Stimulated activated effector memory CD8-positive, alpha-beta T cell treated with anti-CD3 and anti-CD28 coated beads, Interleukin-12 subunit alpha, Interleukin-12 subunit beta, amount 100 ng/mL, for 72 hours (primary cell): ENCODE data around the gene BHLHA9.
"Not testable (repeated sequence)": the region's sequence is repeated elsewhere in the genome, so short reads cannot be mapped to it uniquely, and the experiment has no call there.

Experiments used
- ATAC-seq: fragments of 150-1000 bp; cut with Tn5 transposase; 2 replicates; pipeline ENCODE4 v1.10.0; 2021
- DNase-seq, 2 donors: peaks; one replicate each; pipeline ENCODE4 v3.0.0; 2021 to 2022; ENCODE audit warnings: low spot score in 2 of 2
- H3K27ac Mint-ChIP-seq: one replicate; pipeline ENCODE4 v1.8.0; 2022; ENCODE audit warnings: mild to moderate bottlenecking, mixed read lengths
- H3K36me3 Mint-ChIP-seq: one replicate; pipeline ENCODE4 v1.8.0; 2022; ENCODE audit warnings: mild to moderate bottlenecking, mixed read lengths
- H3K4me1 Mint-ChIP-seq: one replicate; pipeline ENCODE4 v1.8.0; 2022; ENCODE audit warnings: mixed read lengths
- H3K4me3 Mint-ChIP-seq: one replicate; pipeline ENCODE4 v1.8.0; 2022; ENCODE audit warnings: mild to moderate bottlenecking, mixed read lengths
- H3K9me3 Mint-ChIP-seq: one replicate; pipeline ENCODE4 v1.8.0; 2022; ENCODE audit warnings: mixed read lengths

BHLHA9 gene

GRCh38 chr17:1237471-1237870 lies 32.8 kb upstream of the BHLHA9 start:
- Mint-ChIP-seq H3K4me1 (peaks cover 10% of the 10 kb centered on the region), H3K4me3 (no peak overlapping the region), H3K36me3 (no peaks in the 10 kb centered on the region), H3K27ac (no peak overlapping the region), H3K9me3 (no peaks in the 10 kb centered on the region)
- DNase-seq = no peak
- ATAC-seq = no peak

DNA sequence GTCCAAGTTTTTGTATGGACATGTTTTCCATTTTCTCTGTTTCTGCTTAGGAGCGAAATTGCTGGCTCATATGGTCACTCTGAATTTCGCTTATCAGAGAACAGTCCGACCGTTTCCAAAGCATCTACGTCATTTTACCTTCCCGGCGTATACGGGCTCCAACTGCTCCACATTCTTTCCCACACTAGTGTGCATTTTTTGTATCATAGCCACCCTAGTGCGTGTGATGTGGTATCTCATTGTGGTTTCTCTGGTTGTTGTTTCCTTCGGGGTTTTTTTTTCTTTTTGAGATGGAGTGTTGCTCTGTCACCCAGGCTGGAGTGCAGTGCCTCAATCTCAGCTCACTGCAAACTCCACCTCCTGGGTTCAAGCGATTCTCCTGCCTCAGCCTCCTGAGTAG lies 31.0 kb upstream of the BHLHA9 start:
- DNase-seq = no peak
- Mint-ChIP-seq H3K36me3 (no peaks in the 10 kb centered on the region), H3K27ac (no peak overlapping the region), H3K9me3 (no peaks in the 10 kb centered on the region), H3K4me3 (no peak overlapping the region), H3K4me1 (peaks cover 10% of the 10 kb centered on the region)
- no peak for ATAC-seq

GRCh38 chr17:1240426-1240825 lies 29.8 kb upstream of the BHLHA9 start:
- not testable (repeated sequence) for ATAC-seq, H3K36me3 Mint-ChIP-seq, H3K9me3 Mint-ChIP-seq, H3K4me1 Mint-ChIP-seq, DNase-seq, H3K27ac Mint-ChIP-seq, H3K4me3 Mint-ChIP-seq

DNA sequence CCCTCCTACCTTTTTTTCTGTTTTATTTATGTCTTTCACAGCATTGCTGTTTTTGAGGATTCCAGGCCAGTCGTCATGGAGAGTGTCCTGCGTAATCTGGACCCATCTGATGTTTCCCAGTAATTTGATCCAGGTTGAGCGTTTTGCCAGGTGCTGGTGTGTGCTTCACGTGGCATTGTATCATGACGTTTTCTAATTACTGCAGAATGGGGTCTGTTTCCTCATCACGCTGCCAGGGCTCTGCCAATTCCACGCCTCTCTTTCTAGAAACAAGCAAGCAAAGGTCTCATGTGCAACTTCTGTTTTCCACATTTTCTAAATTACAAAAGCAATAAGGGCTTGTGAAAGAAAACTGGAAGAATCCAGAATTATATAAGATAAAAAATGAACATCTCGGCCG lies 28.3 kb upstream of the BHLHA9 start:
- no peak for DNase-seq
- Mint-ChIP-seq H3K4me1 (peaks cover 10% of the 10 kb centered on the region), H3K36me3 (no peaks in the 10 kb centered on the region), H3K27ac (no peak overlapping the region), H3K9me3 (no peaks in the 10 kb centered on the region), H3K4me3 (no peak overlapping the region)
- ATAC-seq = no peak

DNA sequence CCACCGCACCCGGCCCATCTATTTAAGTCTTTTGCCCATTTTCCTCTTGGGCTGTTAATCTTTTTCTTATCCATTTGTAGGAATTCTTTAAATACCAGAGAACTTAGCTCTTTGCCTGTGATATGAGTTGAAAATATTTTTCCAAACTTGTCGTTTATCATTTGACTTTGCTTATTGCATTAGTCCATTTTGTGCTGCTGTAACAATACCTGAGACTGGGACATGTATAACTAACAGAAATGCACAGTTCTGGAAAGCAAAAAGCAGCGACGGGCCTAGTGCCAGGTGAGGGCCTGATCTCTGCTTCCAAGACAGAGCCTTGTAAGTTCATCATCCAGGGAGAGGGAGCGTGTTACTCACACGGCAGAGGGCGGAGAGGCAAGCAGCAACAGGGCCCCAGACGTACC lies 25.6 kb upstream of the BHLHA9 start:
- H3K4me1 Mint-ChIP-seq = peaks cover 10% of the 10 kb centered on the region
- no peak for DNase-seq
- ATAC-seq = no peak
- H3K9me3 Mint-ChIP-seq = no peaks in the 10 kb centered on the region
- H3K27ac Mint-ChIP-seq = peak overlapping the region; percentile 40
- H3K4me3 Mint-ChIP-seq = no peak overlapping the region
- H3K36me3 Mint-ChIP-seq = no peaks in the 10 kb centered on the region

- Mint-ChIP-seq H3K9me3 (no peaks in the 10 kb centered on the region), H3K27ac (no peak overlapping the region), H3K4me3 (no peak overlapping the region), H3K36me3 (no peaks in the 10 kb centered on the region), H3K4me1 (peaks cover 13% of the 10 kb centered on the region)
- ATAC-seq = no peak
- DNase-seq = no peak
These were observed 18.2 kb upstream of the BHLHA9 start for GRCh38 chr17:1251866-1252608.

GRCh38 chr17:1255041-1255440 lies 15.2 kb upstream of the BHLHA9 start:
- peaks cover 30% of the 10 kb centered on the region for H3K4me1 Mint-ChIP-seq
- H3K4me3 Mint-ChIP-seq = no peak overlapping the region
- H3K9me3 Mint-ChIP-seq = no peaks in the 10 kb centered on the region
- no peak for DNase-seq
- ATAC-seq = no peak
- H3K27ac Mint-ChIP-seq = no peak overlapping the region
- no peaks in the 10 kb centered on the region for H3K36me3 Mint-ChIP-seq

GRCh38 chr17:1256699-1257098 lies 13.5 kb upstream of the BHLHA9 start:
- H3K4me3 Mint-ChIP-seq = peak overlapping the region; percentile 24
- H3K36me3 Mint-ChIP-seq = no peaks in the 10 kb centered on the region
- H3K27ac Mint-ChIP-seq = peak overlapping the region; percentile 56
- H3K4me1 Mint-ChIP-seq = peaks cover 30% of the 10 kb centered on the region
- ATAC-seq (no peak), DNase-seq (no peak)
- no peaks in the 10 kb centered on the region for H3K9me3 Mint-ChIP-seq

GRCh38 chr17:1260086-1260769 lies 10.0 kb upstream of the BHLHA9 start:
- ATAC-seq = no peak
- no peaks in the 10 kb centered on the region for H3K9me3 Mint-ChIP-seq
- peak overlapping the region; percentile 81 for H3K4me3 Mint-ChIP-seq
- peaks cover 24% of the 10 kb centered on the region for H3K4me1 Mint-ChIP-seq
- DNase-seq = no peak
- H3K36me3 Mint-ChIP-seq = no peaks in the 10 kb centered on the region
- no peak overlapping the region for H3K27ac Mint-ChIP-seq

DNA sequence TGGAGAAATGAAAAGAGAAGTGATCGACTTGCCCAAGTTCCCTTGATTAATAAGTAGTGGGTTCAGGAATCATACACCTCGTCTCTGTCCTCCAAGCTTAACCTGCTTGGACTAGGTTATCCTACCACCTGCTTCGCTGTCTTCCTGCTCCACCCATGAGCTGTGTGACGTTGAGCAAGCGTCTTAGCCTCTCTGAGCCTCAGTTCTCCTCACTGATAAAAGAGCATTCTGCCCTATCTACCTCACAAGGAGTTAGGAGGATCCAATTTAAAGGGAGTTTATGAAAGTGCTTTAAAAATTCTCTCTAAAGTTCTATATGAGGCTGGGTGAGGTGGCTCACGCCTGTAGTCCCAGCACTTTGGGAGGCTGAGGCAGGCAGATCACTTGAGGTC lies 9.5 kb upstream of the BHLHA9 start:
- ATAC-seq (no peak), DNase-seq (no peak)
- H3K27ac Mint-ChIP-seq = no peak overlapping the region
- peak overlapping the region; percentile 81 for H3K4me3 Mint-ChIP-seq
- no peaks in the 10 kb centered on the region for H3K36me3 Mint-ChIP-seq
- H3K9me3 Mint-ChIP-seq = no peaks in the 10 kb centered on the region
- peaks cover 24% of the 10 kb centered on the region for H3K4me1 Mint-ChIP-seq

GRCh38 chr17:1264196-1264595 lies 6.0 kb upstream of the BHLHA9 start:
- H3K9me3 Mint-ChIP-seq = no peaks in the 10 kb centered on the region
- no peak for DNase-seq
- no peaks in the 10 kb centered on the region for H3K36me3 Mint-ChIP-seq
- H3K4me3 Mint-ChIP-seq = no peak overlapping the region
- H3K4me1 Mint-ChIP-seq = peaks cover 14% of the 10 kb centered on the region
- H3K27ac Mint-ChIP-seq = peak overlapping the region; percentile 6
- no peak for ATAC-seq

DNA sequence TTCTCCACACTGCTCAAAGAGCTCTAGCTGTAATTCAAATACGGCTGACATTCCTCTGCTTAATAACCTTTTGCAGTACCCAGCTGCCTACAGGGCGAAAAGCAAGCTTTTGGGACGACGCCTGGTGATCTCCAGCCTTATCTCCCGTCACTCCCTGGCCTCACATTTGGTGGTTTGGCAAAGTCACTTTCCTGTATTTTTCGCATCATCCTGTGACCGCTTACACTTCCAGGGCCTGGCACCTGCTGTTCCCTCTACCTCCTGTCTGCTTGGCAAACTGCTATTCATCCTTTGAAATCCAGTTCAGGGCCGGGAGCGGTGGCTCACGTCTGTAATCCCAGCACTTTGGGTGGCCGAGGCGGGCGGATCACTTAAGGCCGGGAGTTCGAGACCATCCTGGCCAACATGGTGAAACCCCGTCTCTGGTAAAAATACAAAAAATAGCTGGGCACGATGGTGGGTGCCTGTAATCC lies 2.7 kb upstream of the BHLHA9 start:
- Mint-ChIP-seq H3K9me3 (no peaks in the 10 kb centered on the region), H3K36me3 (no peaks in the 10 kb centered on the region), H3K4me1 (peaks cover 9% of the 10 kb centered on the region), H3K4me3 (peak overlapping the region; percentile 93), H3K27ac (peak overlapping the region; percentile 60)
- DNase-seq (no peak), ATAC-seq (no peak)

DNA sequence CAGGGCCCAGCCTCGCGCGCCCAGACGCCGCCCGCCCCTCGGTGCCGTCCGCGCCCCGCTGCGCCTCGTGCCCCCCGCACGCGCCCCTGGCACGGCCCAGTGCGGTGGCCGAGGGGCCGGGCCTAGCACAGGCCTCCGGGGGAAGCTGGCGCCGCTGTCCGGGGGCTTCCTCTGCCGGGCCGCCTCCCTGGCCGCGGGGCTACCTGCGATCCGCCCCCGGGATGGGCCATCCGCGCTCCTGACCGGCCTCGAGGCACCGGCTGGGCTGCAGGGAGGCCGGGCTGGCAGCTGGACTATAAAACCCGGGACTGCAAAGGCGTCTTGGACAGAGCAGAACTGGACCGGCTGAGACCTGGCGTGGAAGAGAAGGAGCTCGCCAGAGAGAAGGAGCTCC lies 783 bp downstream of the BHLHA9 start:
- DNase-seq = no peak
- H3K36me3 Mint-ChIP-seq = no peaks in the 10 kb centered on the region
- peaks cover 21% of the 10 kb centered on the region for H3K4me1 Mint-ChIP-seq
- H3K27ac Mint-ChIP-seq = no peak overlapping the region
- ATAC-seq = no peak
- H3K9me3 Mint-ChIP-seq = no peaks in the 10 kb centered on the region
- H3K4me3 Mint-ChIP-seq = no peak overlapping the region

DNA sequence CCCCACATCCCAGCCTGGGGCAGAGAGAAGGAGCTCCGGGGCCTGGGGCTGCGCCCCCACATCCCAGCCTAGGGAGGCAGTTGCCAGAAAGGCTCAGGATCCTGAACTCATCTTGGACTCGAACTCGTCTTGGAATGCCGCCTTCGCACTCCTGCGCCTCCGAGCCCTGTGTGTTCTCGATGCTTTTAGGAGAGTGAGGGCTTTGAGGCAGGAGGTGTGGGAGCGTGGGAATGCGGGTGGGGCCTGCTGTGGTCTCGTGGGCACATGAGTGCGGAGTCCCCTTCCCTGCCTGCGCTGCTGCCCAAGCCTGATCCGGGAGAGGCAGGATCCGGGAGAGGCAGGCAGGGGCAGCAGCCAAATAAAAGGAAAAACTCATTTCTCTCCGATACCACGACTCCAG lies 1.2 kb downstream of the BHLHA9 start:
- H3K4me1 Mint-ChIP-seq = peaks cover 24% of the 10 kb centered on the region
- H3K27ac Mint-ChIP-seq = no peak overlapping the region
- H3K9me3 Mint-ChIP-seq = no peaks in the 10 kb centered on the region
- ATAC-seq (no peak), DNase-seq (no peak)
- H3K36me3 Mint-ChIP-seq = no peaks in the 10 kb centered on the region
- H3K4me3 Mint-ChIP-seq = no peak overlapping the region

DNA sequence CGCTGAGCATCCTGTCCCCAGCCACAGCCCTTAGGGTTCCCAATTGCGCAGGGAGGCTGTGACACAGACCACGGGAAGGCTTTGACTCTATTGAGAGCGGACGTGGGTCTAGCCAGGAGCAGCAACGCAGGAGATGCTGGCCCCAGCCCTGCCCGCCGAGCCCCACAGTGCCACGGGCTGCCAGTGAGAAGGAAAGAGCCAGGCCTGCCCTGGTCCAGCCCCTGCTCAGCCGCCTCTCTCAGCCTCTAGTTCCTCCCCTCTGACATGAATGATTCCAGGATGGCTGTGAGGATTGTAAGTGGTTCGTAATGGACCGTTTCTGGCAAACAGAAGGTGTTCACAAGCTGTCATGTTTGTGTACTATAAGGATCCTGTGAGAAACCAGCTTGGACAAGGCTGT lies 2.5 kb downstream of the BHLHA9 start:
- H3K36me3 Mint-ChIP-seq = no peaks in the 10 kb centered on the region
- H3K4me3 Mint-ChIP-seq = no peak overlapping the region
- ATAC-seq (no peak), DNase-seq (no peak)
- H3K27ac Mint-ChIP-seq = no peak overlapping the region
- H3K9me3 Mint-ChIP-seq = no peaks in the 10 kb centered on the region
- peaks cover 17% of the 10 kb centered on the region for H3K4me1 Mint-ChIP-seq

GRCh38 chr17:1273492-1274244 lies 3.4 kb downstream of the BHLHA9 start:
- Mint-ChIP-seq H3K9me3 (no peaks in the 10 kb centered on the region), H3K27ac (no peak overlapping the region), H3K4me1 (peaks cover 15% of the 10 kb centered on the region), H3K36me3 (no peaks in the 10 kb centered on the region), H3K4me3 (no peak overlapping the region)
- no peak for ATAC-seq
- DNase-seq = no peak
